SIG-M5 treated with dmso at 0.1 percent for 504 hours (cell line): ENCODE measurements around the gene IPO13.
A peak's percentile ranks its signal among the peaks of the same experiment; 100 is the strongest.

ENCODE experiments used
- DNase-seq: peaks from one replicate; lab custom pipeline; 2025; ENCODE audit not compliant: unreplicated experiment; lab: John Stamatoyannopoulos, UW

IPO13 gene

DNA sequence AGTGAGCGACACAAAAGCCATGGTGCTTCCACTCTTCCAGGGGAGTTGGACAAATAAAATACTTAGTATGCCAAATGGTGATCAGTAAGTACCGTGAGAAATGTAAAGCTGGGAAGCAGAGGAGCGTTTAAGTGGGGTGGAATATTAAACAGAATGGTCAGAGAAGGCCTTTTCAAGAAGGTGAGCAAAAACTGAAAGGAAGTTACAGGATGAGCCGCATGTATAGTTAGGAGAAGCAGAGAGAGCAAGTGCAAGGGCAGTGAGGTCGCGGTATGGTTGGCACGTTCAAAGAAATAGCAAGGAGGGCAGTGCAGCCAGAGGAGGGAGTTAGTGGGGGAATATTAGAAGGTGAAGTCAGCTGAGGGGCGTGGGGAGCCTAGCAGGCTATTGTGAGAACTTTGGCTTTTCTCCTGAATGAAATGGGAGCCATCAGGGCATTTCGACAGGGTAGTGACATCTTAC is 27.3 kb downstream of the IPO13 start:
- peak; percentile 41 for DNase-seq

DNA sequence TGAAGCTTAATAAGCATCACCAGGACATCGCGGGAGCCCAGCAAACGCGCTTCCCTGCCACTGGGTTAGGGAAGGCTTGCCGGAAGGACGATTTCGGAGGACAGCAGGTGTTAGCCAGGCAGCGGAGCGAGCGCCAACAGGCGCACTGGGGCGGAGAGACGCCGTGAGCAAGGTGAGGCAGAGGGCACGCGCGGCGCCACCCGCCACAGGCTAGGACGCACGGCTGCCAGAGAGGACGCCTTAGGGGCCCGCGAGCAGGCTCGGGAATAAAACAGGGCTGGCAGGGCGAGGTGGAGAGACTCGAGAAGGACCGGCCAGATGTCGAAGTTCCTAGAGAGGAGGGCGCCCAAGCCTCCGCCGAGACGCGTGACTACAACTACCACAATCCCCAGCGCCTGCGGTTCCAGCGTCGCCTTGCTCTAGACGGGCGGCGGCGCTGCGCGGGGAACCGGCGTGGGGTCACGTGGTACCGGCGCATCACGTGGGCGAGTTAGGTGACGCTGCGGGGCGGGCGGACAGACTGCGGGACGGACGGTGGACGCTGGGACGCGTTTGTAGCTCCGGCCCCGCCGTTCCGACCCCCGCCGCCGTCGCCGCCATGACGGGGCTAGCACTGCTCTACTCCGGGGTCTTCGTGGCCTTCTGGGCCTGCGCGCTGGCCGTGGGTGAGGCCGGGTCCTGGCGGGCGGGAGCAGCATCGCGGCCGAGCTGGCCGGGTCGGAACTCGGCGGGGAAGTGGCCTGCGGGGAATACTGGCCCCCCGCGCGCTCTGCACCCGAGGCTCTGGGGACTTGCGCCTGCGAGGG is 27.9 kb downstream of the IPO13 start, which contains the start of gene ATP6V0B:
Gene ATP6V0B (plus strand): TSS at position 518 of the 806 bp plus-strand sequence. CDS start 81 bp downstream, at position 599.
- DNase-seq = peak; percentile 92

DNA sequence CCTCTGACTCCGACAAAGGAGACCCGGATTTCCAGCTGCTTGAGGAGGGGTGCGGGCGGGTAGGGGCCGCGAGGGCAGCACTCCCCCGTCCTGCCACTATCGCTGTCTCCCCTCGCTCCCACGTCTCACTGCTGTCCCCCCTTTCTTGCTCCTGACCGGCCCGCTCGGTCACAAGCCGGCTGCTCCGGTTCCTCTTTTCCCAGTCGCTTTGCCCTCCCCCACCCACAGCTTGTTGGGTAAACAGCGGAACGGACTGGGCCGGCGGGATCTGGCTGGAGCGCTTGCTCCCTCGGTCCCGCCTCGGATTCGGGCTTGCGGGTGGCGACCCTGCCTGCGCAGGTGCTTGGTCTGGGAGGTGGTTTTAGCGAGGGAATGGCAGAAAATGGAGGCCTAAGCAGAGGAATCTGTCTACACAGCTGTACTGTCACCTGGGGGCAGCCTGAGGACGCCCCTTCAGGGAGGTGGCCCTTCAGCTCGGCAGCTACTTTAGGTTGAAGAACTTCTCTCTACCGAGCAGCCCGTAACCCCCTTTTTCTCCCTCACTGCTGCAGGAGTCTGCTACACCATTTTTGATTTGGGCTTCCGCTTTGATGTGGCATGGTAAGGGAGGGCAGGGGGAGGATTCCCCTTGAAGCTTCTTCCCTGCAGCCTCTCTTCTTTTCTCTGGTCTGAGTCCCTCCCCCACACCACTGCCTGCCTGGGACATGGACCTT is 28.7 kb downstream of the IPO13 start:
- peak; percentile 72 for DNase-seq

DNA sequence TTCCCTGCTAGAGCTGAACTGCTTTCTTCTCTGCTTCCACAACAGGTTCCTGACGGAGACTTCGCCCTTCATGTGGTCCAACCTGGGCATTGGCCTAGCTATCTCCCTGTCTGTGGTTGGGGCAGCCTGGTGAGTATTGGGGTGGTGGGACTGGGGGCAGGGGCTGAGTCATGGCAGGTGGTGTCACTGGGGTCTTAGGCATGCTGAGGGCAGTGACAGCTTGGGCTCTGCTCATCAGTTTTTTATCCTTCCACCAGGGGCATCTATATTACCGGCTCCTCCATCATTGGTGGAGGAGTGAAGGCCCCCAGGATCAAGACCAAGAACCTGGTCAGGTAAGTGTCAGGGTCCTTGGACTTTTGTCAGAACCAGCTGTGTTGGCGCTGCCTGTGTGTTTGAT is 29.3 kb downstream of the IPO13 start:
- DNase-seq = no peak

GRCh38 chr1:43976890-43977289 is 30.1 kb downstream of the IPO13 start:
- no peak for DNase-seq

GRCh38 chr1:43977376-43978263 is 30.9 kb downstream of the IPO13 start:
- DNase-seq = peak; percentile 4

GRCh38 chr1:43978264-43978550 is 31.5 kb downstream of the IPO13 start:
- peak; percentile 10 for DNase-seq

DNA sequence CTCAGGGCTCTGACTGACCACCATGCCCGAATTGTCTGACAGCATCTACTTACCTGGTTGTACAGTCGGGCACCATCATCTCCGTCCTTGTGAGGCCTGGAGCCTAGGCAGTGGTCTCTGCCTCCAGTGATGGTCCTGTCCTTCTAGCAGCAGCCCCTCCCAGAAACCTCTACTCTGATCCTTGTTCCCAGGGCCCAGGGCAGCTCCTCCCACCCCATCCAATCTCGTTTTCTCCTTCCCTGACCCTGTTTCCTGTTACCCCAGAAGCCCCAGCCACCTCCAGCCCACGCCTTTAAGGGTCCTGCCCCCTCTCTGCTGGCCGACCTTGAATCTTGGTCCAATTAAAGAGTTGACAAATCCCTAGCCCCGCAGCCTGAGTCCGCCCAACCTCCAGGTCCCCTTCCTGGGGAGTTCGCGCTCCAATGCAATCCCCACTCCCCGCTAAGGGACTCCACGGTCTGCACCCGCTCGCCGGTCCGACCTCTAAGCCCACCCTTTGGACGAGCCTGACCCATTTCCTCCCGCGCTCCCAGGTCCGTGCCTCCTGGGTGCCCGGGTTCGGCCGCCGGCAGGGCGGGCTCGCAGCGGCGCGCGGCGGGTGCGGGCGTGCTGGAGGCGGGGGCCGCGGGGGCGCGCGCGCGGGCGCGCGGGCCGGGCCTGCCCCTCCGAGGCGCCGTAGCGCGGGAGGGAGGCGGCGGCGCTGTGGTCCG is 32.0 kb downstream of the IPO13 start, which contains the start of gene B4GALT2:
Gene B4GALT2 (plus strand): TSS at position 660 of the 710 bp plus-strand sequence. CDS start 1,951 bp downstream, outside the sequence.
- no peak for DNase-seq

GRCh38 chr1:43979261-43979527 is 32.4 kb downstream of the IPO13 start:
- DNase-seq = no peak

- peak; percentile 16 for DNase-seq
These were observed 32.9 kb downstream of the IPO13 start for GRCh38 chr1:43979528-43980254.

GRCh38 chr1:43980255-43981134 is 33.7 kb downstream of the IPO13 start:
- peak; percentile 14 for DNase-seq

GRCh38 chr1:43981135-43981491 is 34.4 kb downstream of the IPO13 start:
- no peak for DNase-seq

DNA sequence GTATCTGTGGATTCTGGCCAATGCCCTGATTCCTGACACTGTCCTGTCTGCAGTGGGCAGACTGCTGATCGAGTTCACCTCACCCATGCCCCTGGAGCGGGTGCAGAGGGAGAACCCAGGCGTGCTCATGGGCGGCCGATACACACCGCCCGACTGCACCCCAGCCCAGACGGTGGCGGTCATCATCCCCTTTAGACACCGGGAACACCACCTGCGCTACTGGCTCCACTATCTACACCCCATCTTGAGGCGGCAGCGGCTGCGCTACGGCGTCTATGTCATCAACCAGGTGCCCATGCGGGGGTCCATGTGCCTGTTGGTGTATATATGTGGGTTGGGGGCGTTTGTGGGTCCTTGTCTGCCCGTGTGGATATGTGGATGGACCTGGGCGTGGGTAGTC is 34.9 kb downstream of the IPO13 start:
- no peak for DNase-seq

GRCh38 chr1:43982241-43982640 is 35.5 kb downstream of the IPO13 start:
- no peak for DNase-seq

DNA sequence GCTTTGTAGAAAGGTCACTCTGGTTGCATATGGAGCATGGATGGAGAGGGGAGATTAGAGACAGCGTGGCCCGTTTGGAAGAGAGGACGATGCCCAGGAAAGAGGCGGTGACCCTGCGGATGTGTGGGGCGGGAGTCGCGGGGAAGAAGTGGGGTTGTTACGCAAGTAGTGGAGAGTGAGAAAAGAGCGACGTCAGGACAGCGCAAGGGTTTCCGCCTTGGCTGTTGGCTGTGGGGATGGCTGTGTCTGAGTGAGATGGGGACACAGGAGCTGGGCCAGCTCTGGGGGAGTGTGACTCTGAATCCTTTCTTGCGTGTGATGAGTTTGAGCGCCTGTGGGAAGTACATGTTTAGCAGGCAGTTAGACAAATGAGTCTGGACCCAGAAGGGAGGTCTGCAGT is 36.1 kb downstream of the IPO13 start:
- peak; percentile 21 for DNase-seq

- DNase-seq = no peak
These were observed 36.6 kb downstream of the IPO13 start for GRCh38 chr1:43983253-43983899.

DNA sequence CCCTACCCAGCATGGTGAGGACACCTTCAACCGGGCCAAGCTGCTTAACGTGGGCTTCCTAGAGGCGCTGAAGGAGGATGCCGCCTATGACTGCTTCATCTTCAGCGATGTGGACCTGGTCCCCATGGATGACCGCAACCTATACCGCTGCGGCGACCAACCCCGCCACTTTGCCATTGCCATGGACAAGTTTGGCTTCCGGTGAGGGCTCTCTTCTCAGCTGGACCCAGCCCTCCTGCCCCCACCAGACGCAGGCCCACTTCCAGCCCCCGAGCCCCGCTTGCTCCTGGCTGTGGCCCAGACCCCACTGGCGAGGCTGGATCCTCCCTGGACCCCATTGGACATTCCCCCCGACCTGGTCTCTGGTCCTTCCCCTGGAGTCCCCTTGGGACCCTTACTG is 38.1 kb downstream of the IPO13 start:
- DNase-seq = no peak

GRCh38 chr1:43985984-43986595 is 39.3 kb downstream of the IPO13 start:
- no peak for DNase-seq
